Measurements from ENCODE around the gene RECK. TPM values are rescaled to one million over a fixed set of nuclear protein-coding genes. Genes with fewer than 3 reads are reported as not detected.

RECK gene
- total RNA-seq, 4 donors from 2014 or later = 7.1 to 20.0 (median 18.6) TPM

DNA sequence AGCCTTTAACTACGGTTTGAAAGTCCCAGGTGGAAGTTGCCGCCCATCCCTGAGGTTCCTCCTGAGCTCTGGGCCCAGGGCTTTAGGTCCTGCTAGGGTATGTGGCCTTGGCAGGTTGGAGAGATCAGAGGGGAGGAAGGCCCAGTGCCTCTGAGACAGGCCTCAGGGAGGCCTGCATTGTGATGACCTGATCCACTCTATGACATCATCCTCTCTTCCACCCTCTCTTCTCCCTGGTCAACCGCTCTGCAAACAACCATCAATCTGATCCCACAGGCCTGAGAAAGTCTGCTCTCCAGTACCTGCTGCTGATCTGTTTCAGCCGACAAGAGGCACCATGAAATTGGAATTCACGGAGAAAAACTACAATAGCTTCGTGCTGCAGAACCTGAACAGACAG, 132.5 kb downstream of the RECK start, which contains the start of gene CCIN:
Gene CCIN, plus strand, starts transcription at position 223 of the 400 bp plus-strand sequence. Its CDS starts 115 bp downstream, at position 338.
- H3K4me3 ChIP-seq (replicated peaks in 1 of 3) = no peak within 1 kb of the TSS
- H3K9me3 ChIP-seq = no peaks in the 10 kb centered on the region
- H3K36me3 ChIP-seq = no peaks in the 10 kb centered on the region
- no peak for DNase-seq
- TF ChIP-seq CTCF (IDR thresholded peaks at IDR 0.05) (no peak), POLR2A (IDR thresholded peaks at IDR 0.05) (no peak)
- intact Hi-C loops (cut with DNase I) = loop anchor here (10.0 kb wide), 1 partner anchor 214 kb away; the partner anchor contains the start of gene OR2S2
- no peaks in the 10 kb centered on the region for H3K27me3 ChIP-seq
- WGBS, 2 donors = 91 to 94% methylated on average over 6 of the region's 6 CpGs
- H3K27ac ChIP-seq = no peak within 1 kb of the TSS
- peaks cover 0 to 16% of the 10 kb centered on the region in 2 donors for H3K4me1 ChIP-seq

- H3K27ac ChIP-seq = no peak overlapping the region
- no peaks in the 10 kb centered on the region for H3K27me3 ChIP-seq
- no peaks in the 10 kb centered on the region for H3K36me3 ChIP-seq
- TF ChIP-seq POLR2A (IDR thresholded peaks at IDR 0.05) (no peak), CTCF (IDR thresholded peaks at IDR 0.05) (no peak)
- DNase-seq = no peak
- H3K4me1 ChIP-seq = peaks cover 0 to 16% of the 10 kb centered on the region in 2 donors
- H3K9me3 ChIP-seq = no peaks in the 10 kb centered on the region
- no peak overlapping the region for H3K4me3 ChIP-seq (replicated peaks in 1 of 3)
- intact Hi-C loops (cut with DNase I) = loop anchor here (10.0 kb wide), 1 partner anchor 215 kb away; the partner anchor contains the start of gene OR2S2
- 93 to 94% methylated on average over 17 of the region's 17 CpGs for WGBS, 2 donors
Measured at GRCh38 chr9:36169708-36170107, 133.0 kb downstream of the RECK start.

DNA sequence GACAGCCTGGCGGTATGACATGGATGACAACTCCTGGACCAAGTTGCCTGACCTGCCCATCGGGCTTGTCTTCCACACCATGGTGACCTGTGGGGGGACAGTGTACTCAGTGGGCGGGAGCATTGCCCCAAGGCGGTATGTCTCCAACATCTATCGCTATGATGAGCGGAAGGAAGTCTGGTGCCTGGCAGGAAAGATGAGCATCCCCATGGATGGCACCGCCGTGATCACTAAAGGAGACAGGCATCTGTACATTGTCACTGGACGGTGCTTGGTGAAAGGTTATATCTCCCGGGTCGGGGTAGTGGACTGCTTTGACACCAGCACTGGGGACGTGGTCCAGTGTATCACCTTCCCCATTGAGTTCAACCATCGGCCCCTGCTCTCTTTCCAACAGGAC, 133.8 kb downstream of the RECK start:
- Histone ChIP-seq H3K36me3 (no peaks in the 10 kb centered on the region), H3K27me3 (no peaks in the 10 kb centered on the region), H3K4me3 (replicated peaks in 1 of 3) (no peak overlapping the region), H3K4me1 (peaks cover 0 to 13% of the 10 kb centered on the region in 2 donors), H3K27ac (no peak overlapping the region), H3K9me3 (no peaks in the 10 kb centered on the region)
- WGBS, 2 donors = 95 to 97% methylated on average over 11 to 13 of the region's 13 CpGs
- no peak for DNase-seq
- no peak for TF ChIP-seq POLR2A (IDR thresholded peaks at IDR 0.05)
- no peak for TF ChIP-seq CTCF (IDR thresholded peaks at IDR 0.05)
- intact Hi-C loops (cut with DNase I) = no loop called here

GRCh38 chr9:36173861-36174260, 137.1 kb downstream of the RECK start:
- Histone ChIP-seq H3K27ac (no peak overlapping the region), H3K4me3 (replicated peaks in 1 of 3) (no peak overlapping the region), H3K4me1 (no peaks in the 10 kb centered on the region), H3K9me3 (no peaks in the 10 kb centered on the region), H3K36me3 (no peaks in the 10 kb centered on the region), H3K27me3 (no peaks in the 10 kb centered on the region)
- WGBS, 2 donors = 89 to 100% methylated on average over 2 of the region's 2 CpGs
- no peak for DNase-seq
- TF ChIP-seq POLR2A (IDR thresholded peaks at IDR 0.05) = no peak
- no peak for TF ChIP-seq CTCF (IDR thresholded peaks at IDR 0.05)
- intact Hi-C loops (cut with DNase I) = no loop called here

Small RNAs within 50 kb of the gene (small RNA-seq; reads per million reads assigned to genes)
- not detected for gene RF02275

Other genes with a start within 250 kb of the RECK start
- gene NPR2, start 245.3 kb upstream of the RECK start, total RNA-seq = 1 to 10 TPM; 5.1 to 9.3 (median 8.1) TPM
- 1 to 10 TPM; 4.7 to 7.1 (median 5.7) TPM for gene SPAG8, start 224.7 kb upstream of the RECK start, total RNA-seq
- gene HINT2, start 221.9 kb upstream of the RECK start, total RNA-seq = 10 to 100 TPM; 11.4 to 58.2 (median 50.6) TPM
- gene FAM221B, start 208.2 kb upstream of the RECK start, total RNA-seq = not detected
- 10 to 100 TPM in 3 of 4 donors, 1 to 10 TPM in 1; 8.5 to 17.4 (median 15.8) TPM for gene TMEM8B, start 207.7 kb upstream of the RECK start, total RNA-seq
- gene OR13J1, start 166.5 kb upstream of the RECK start, total RNA-seq = not detected
- gene HRCT1, start 130.7 kb upstream of the RECK start, total RNA-seq = 10 to 100 TPM in 1 of 4 donors, 1 to 10 TPM in 2, under 1 TPM in 1; 0.81 to 11.8 (median 3.3) TPM
- 1 to 10 TPM; 2.1 to 8.1 (median 3.6) TPM for gene SPAAR, start 127.4 kb upstream of the RECK start, total RNA-seq
- not detected for gene OR2S2, start 78.8 kb upstream of the RECK start, total RNA-seq
- 10 to 100 TPM; 15.6 to 25.1 (median 20.4) TPM for gene GLIPR2, start 99.8 kb downstream of the RECK start, total RNA-seq
- gene CCIN, start 132.5 kb downstream of the RECK start, total RNA-seq = under 1 TPM in 1 of 4 donors, not detected in 3; 0.40 TPM
- 100 to 1,000 TPM; 215 to 373 (median 259) TPM for gene CLTA, start 154.0 kb downstream of the RECK start, total RNA-seq
- 10 to 100 TPM; 15.0 to 24.3 (median 16.1) TPM for gene GNE, start 221.5 kb downstream of the RECK start, total RNA-seq